OCI-LY7 (cell line): Measurements from ENCODE around the gene CERS1. TPM values are rescaled to one million over a fixed set of nuclear protein-coding genes. Genes with fewer than 3 reads are reported as not detected.

Source experiments
- BruUV-seq: library from RNA; stranded (reverse); fragments of 400-500 nt; replicated peaks from 2 replicates; lab custom pipeline; 2021; lab: Mats Ljungman, UMichigan
- CTCF ChIA-PET: fragments of 300-600 bp; sonication (Branson Sonifier 250); formaldehyde crosslinking; loops from one replicate; lab custom pipeline; 2022; ENCODE audit warnings: antibody characterized with exemption; ENCODE audit not compliant: unreplicated experiment; lab: Charles Lee
- POLR2A ChIA-PET: fragments of 300-600 bp; sonication (Branson Sonifier 250); formaldehyde crosslinking; loops from one replicate; lab custom pipeline; 2022; ENCODE audit warnings: antibody characterized with exemption; lab: Charles Lee
- DNase-seq: peaks from one replicate; pipeline ENCODE4 v3.0.0-alpha.2; 2015; ENCODE audit warnings: low spot score
- H2AFZ ChIP-seq: fragments of 200-600 bp; sonication (generic), shearing (Covaris generic); 2 replicates; pipeline ENCODE4 v1.6.1; 2014; ENCODE audit warnings: mild to moderate bottlenecking, antibody characterized with exemption, low read length, moderate library complexity
- H3K27ac ChIP-seq: fragments of 200-600 bp; sonication (generic); 2 replicates; pipeline ENCODE4 v1.5.1; 2014; ENCODE audit warnings: mixed run types, low read depth, mild to moderate bottlenecking, moderate library complexity, low read length, inconsistent platforms; ENCODE audit not compliant: poor library complexity, severe bottlenecking
- H3K36me3 ChIP-seq: fragments of 200-600 bp; sonication (generic); 2 replicates; pipeline ENCODE4 v1.6.1; 2014; ENCODE audit warnings: mild to moderate bottlenecking, antibody characterized with exemption, low read length, moderate library complexity, mixed read lengths; ENCODE audit not compliant: insufficient read depth
- H3K4me1 ChIP-seq: fragments of 200-600 bp; sonication (generic); 2 replicates; pipeline ENCODE4 v1.5.1; 2014; ENCODE audit warnings: mild to moderate bottlenecking, low read length; ENCODE audit not compliant: insufficient read depth, poor library complexity, severe bottlenecking
- H3K4me2 ChIP-seq: fragments of 200-600 bp; sonication (generic); 2 replicates; pipeline ENCODE4 v1.6.1; 2014; ENCODE audit warnings: mild to moderate bottlenecking, low read length
- H3K4me3 ChIP-seq: fragments of 200-600 bp; sonication (generic); 2 replicates; pipeline ENCODE4 v1.5.1; 2014; ENCODE audit warnings: mild to moderate bottlenecking, low read depth, low read length; ENCODE audit not compliant: poor library complexity, severe bottlenecking
- H3K79me2 ChIP-seq: fragments of 200-600 bp; sonication (generic); 2 replicates; pipeline ENCODE4 v1.6.1; 2016; ENCODE audit warnings: low read depth, mild to moderate bottlenecking, low read length, moderate library complexity, mixed read lengths; ENCODE audit not compliant: insufficient read depth
- H3K9me2 ChIP-seq: fragments of 200-600 bp; sonication (generic); 2 replicates; pipeline ENCODE4 v1.6.1; 2016; ENCODE audit warnings: mild to moderate bottlenecking, low read length, mixed read lengths; ENCODE audit not compliant: insufficient read depth
- H3K9me3 ChIP-seq: fragments of 200-600 bp; sonication (generic); 2 replicates; pipeline ENCODE4 v1.6.1; 2014; ENCODE audit warnings: mild to moderate bottlenecking, mixed run types, low read length, mixed read lengths
- H4K20me1 ChIP-seq: fragments of 200-600 bp; sonication (generic); 2 replicates; pipeline ENCODE4 v1.6.1; 2014; ENCODE audit warnings: mild to moderate bottlenecking, antibody characterized with exemption, low read length, moderate library complexity, mixed read lengths; ENCODE audit not compliant: insufficient read depth
- CTCF ChIP-seq: fragments of 200-600 bp; sonication (generic); conservative IDR thresholded peaks from 2 replicates; pipeline ENCODE4 v1.5.1; 2014; ENCODE audit warnings: mild to moderate bottlenecking, antibody characterized with exemption, low read length, moderate library complexity, mixed read lengths
- EZH2phosphoT487 ChIP-seq: fragments of 200-600 bp; sonication (generic); IDR thresholded peaks from 2 replicates; pipeline ENCODE4 v1.6.1; 2018; ENCODE audit warnings: low read depth, borderline replicate concordance, mild to moderate bottlenecking, mixed run types, antibody characterized with exemption, low read length, moderate library complexity, mixed read lengths
- intact Hi-C: fragments of 100-400 bp; cut with micrococcal nuclease; formaldehyde crosslinking; loops from one replicate; pipeline ENCODE4 v1.10.0; 2022; ENCODE audit not compliant: unreplicated experiment
- total RNA-seq, 2 experiments: library from RNA; depleted of rRNA in 1 of 2; stranded (reverse); fragments of >200 nt in 1 of 2; shearing (Covaris generic) in 1 of 2; gene quantifications; 2 replicates each; pipeline ENCODE4 v1.2.3, GENCODE V29; 2014 to 2022

CERS1 gene
- total RNA-seq, 2 experiments from 2014 or later = 0.09 TPM; not detected in 1

GRCh38 chr19:18842166-18842565 lies 53.8 kb downstream of the CERS1 start:
- no peaks in the 10 kb centered on the region for H3K9me3 ChIP-seq
- TF ChIP-seq EZH2phosphoT487 (no peak), CTCF (no peak)
- H2AFZ ChIP-seq = no peak overlapping the region
- H3K36me3 ChIP-seq = peaks cover 91% of the 10 kb centered on the region
- peaks cover 26% of the 10 kb centered on the region for H4K20me1 ChIP-seq
- BruUV-seq = no TSS peak
- ChIA-PET POLR2A (no interaction called here), CTCF (no interaction called here)
- H3K27ac ChIP-seq = no peak overlapping the region
- H3K79me2 ChIP-seq = peaks cover 96% of the 10 kb centered on the region
- H3K4me1 ChIP-seq = no peaks in the 10 kb centered on the region
- 0 out of 2 replicates have a peak overlapping the region, but pooled peaks have one; percentile 5 for H3K4me2 ChIP-seq
- no peak for DNase-seq
- intact Hi-C loops = no loop called here
- no peaks in the 10 kb centered on the region for H3K9me2 ChIP-seq
- no peak overlapping the region for H3K4me3 ChIP-seq

- Histone ChIP-seq H3K9me2 (no peaks in the 10 kb centered on the region), H3K4me1 (no peaks in the 10 kb centered on the region)
These were observed 54.6 kb downstream of the CERS1 start for GRCh38 chr19:18841400-18841799.

More at GRCh38 chr19:18841400-18841799, 54.6 kb downstream of the CERS1 start:
- peaks cover 93% of the 10 kb centered on the region for H3K36me3 ChIP-seq
- no peaks in the 10 kb centered on the region for H3K9me3 ChIP-seq
- peaks cover 28% of the 10 kb centered on the region for H4K20me1 ChIP-seq
- TF ChIP-seq CTCF (no peak), EZH2phosphoT487 (no peak)
- no peak overlapping the region for H3K4me2 ChIP-seq
- H3K79me2 ChIP-seq = peaks cover 99% of the 10 kb centered on the region
- ChIA-PET POLR2A (no interaction called here), CTCF (no interaction called here)
- no peak overlapping the region for H3K4me3 ChIP-seq
- no peak for DNase-seq
- no TSS peak for BruUV-seq
- intact Hi-C loops = no loop called here
- H3K27ac ChIP-seq = no peak overlapping the region
- no peak overlapping the region for H2AFZ ChIP-seq
